ENCODE measurements around the gene KLHDC8A. TPM values are rescaled to one million over a fixed set of nuclear protein-coding genes. Genes with fewer than 3 reads are reported as not detected.

KLHDC8A gene
- total and polyA plus RNA-seq, 2 donors (not counting 1 experiment from before 2014, with no cell fraction given), result not detected

GRCh38 chr1:205303247-205303888 is 53.4 kb downstream of the KLHDC8A start:
- TF ChIP-seq EZH2 (IDR thresholded peaks at IDR 0.05; ENCODE audit: low read length, missing control alignments) (no peak), CTCF (conservative IDR thresholded peaks at IDR 0.05 in 1 of 2, IDR thresholded peaks at IDR 0.05 in 1 of 2; ENCODE audit: low read depth in 1 of 2, low read length in 2 of 2) (no peak)
- H3K27me3 ChIP-seq (ENCODE audit: control insufficient read depth, insufficient read depth, low read length), result no peaks in the 10 kb centered on the region
- H2AFZ ChIP-seq (ENCODE audit: low read length), result no peak overlapping the region
- no peak overlapping the region for H3K9ac ChIP-seq (ENCODE audit: insufficient read depth, low read length)
- H3K36me3 ChIP-seq (ENCODE audit: control insufficient read depth, insufficient read depth, low read length), result peaks cover 33% of the 10 kb centered on the region
- H3K4me1 ChIP-seq (ENCODE audit: control insufficient read depth, extremely low read depth, insufficient read depth, low read length), result peaks cover 25% of the 10 kb centered on the region
- no peak overlapping the region for H3K4me3 ChIP-seq (replicated peaks in 1 of 4; ENCODE audit: control extremely low read depth in 1 of 4, insufficient read depth in 1 of 4, low read depth in 3 of 4, low read length in 4 of 4)
- DNase-seq (ENCODE audit: low read depth in 2 of 2), result no peak
- H3K79me2 ChIP-seq (ENCODE audit: control insufficient read depth, insufficient read depth, low read length), result no peaks in the 10 kb centered on the region
- H3K9me3 ChIP-seq (ENCODE audit: control insufficient read depth, insufficient read depth, low read depth, low read length), result no peaks in the 10 kb centered on the region
- no peak overlapping the region for H3K4me2 ChIP-seq (ENCODE audit: extremely low read depth, insufficient read depth, low read length)
- no peaks in the 10 kb centered on the region for H4K20me1 ChIP-seq (ENCODE audit: control insufficient read depth, extremely low read depth, insufficient read depth, low read length)
- H3K27ac ChIP-seq (ENCODE audit: insufficient read depth, low read length), result no peak overlapping the region

GRCh38 chr1:205301842-205302588 is 54.7 kb downstream of the KLHDC8A start:
- Histone ChIP-seq H3K9ac (ENCODE audit: insufficient read depth, low read length) (peak overlapping the region; percentile 42), H3K9me3 (ENCODE audit: control insufficient read depth, insufficient read depth, low read depth, low read length) (no peaks in the 10 kb centered on the region), H3K4me3 (replicated peaks in 1 of 4; ENCODE audit: control extremely low read depth in 1 of 4, insufficient read depth in 1 of 4, low read depth in 3 of 4, low read length in 4 of 4) (no peak overlapping the region), H3K27ac (ENCODE audit: insufficient read depth, low read length) (peak overlapping the region; percentile 88), H3K4me1 (ENCODE audit: control insufficient read depth, extremely low read depth, insufficient read depth, low read length) (peaks cover 31% of the 10 kb centered on the region), H3K27me3 (ENCODE audit: control insufficient read depth, insufficient read depth, low read length) (no peaks in the 10 kb centered on the region), H3K4me2 (ENCODE audit: extremely low read depth, insufficient read depth, low read length) (peak overlapping the region; percentile 44), H2AFZ (ENCODE audit: low read length) (no peak overlapping the region), H4K20me1 (ENCODE audit: control insufficient read depth, extremely low read depth, insufficient read depth, low read length) (no peaks in the 10 kb centered on the region), H3K36me3 (ENCODE audit: control insufficient read depth, insufficient read depth, low read length) (peaks cover 25% of the 10 kb centered on the region), H3K79me2 (ENCODE audit: control insufficient read depth, insufficient read depth, low read length) (no peaks in the 10 kb centered on the region)
- no peak for TF ChIP-seq CTCF (conservative IDR thresholded peaks at IDR 0.05 in 1 of 2, IDR thresholded peaks at IDR 0.05 in 1 of 2; ENCODE audit: low read depth in 1 of 2, low read length in 2 of 2)
- TF ChIP-seq EZH2 (IDR thresholded peaks at IDR 0.05; ENCODE audit: low read length, missing control alignments), result no peak
- peak in 1 of 2 donors; percentile 69 for DNase-seq (ENCODE audit: low read depth in 2 of 2)

GRCh38 chr1:205301205-205301821 is 55.4 kb downstream of the KLHDC8A start:
- Histone ChIP-seq H3K4me1 (ENCODE audit: control insufficient read depth, extremely low read depth, insufficient read depth, low read length) (peaks cover 31% of the 10 kb centered on the region), H3K9me3 (ENCODE audit: control insufficient read depth, insufficient read depth, low read depth, low read length) (no peaks in the 10 kb centered on the region), H3K4me2 (ENCODE audit: extremely low read depth, insufficient read depth, low read length) (peak overlapping the region; percentile 48), H4K20me1 (ENCODE audit: control insufficient read depth, extremely low read depth, insufficient read depth, low read length) (no peaks in the 10 kb centered on the region), H3K9ac (ENCODE audit: insufficient read depth, low read length) (peak overlapping the region; percentile 59), H3K4me3 (replicated peaks in 1 of 4; ENCODE audit: control extremely low read depth in 1 of 4, insufficient read depth in 1 of 4, low read depth in 3 of 4, low read length in 4 of 4) (no peak overlapping the region), H3K79me2 (ENCODE audit: control insufficient read depth, insufficient read depth, low read length) (no peaks in the 10 kb centered on the region), H2AFZ (ENCODE audit: low read length) (no peak overlapping the region), H3K27ac (ENCODE audit: insufficient read depth, low read length) (peak overlapping the region; percentile 88), H3K36me3 (ENCODE audit: control insufficient read depth, insufficient read depth, low read length) (peaks cover 21% of the 10 kb centered on the region), H3K27me3 (ENCODE audit: control insufficient read depth, insufficient read depth, low read length) (no peaks in the 10 kb centered on the region)
- DNase-seq (ENCODE audit: low read depth in 2 of 2), result peak; percentile 66 to 96
- TF ChIP-seq CTCF (conservative IDR thresholded peaks at IDR 0.05 in 1 of 2, IDR thresholded peaks at IDR 0.05 in 1 of 2; ENCODE audit: low read depth in 1 of 2, low read length in 2 of 2), result no peak
- no peak for TF ChIP-seq EZH2 (IDR thresholded peaks at IDR 0.05; ENCODE audit: low read length, missing control alignments)
